TTC549 (cell line): ENCODE measurements around the gene KCNT1.

ENCODE experiments used
- FAIRE-seq: peaks from 2 replicates; lab custom pipeline; 2012; peaks lifted over from hg19 to GRCh38; lab: Jason Lieb, UNC

The KCNT1 gene

DNA sequence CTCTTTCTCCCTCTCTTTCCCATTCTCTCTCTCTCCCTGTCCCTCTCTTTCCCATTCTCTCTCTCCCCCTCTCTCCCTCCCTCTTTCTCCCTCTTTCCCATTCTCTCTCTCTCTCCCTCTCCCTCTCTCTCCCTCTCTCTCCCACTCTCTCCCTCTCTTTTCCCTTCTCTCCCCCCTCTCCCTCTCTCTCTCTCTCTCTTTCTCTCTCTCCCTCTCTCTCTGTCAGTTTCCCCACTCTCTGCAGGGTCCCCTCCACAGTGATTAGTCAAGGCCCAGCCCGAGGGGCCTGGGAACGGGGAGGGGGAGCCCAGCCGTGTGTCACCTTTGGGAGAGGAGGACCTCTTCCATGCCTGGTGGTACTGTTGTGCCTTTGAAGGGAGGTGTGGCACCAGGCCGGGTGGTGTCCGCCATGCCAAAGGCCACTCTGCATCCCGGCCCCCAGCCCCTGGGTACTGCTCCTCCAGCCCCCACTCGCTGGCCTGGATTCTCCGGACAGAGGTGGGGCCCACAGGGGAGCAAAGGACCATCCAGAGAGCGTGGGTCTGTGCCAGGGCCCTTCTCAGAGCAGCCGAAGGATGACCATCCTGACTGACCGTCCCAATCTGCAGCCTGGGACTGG, 25.4 kb downstream of the KCNT1 start:
- FAIRE-seq: no peak

DNA sequence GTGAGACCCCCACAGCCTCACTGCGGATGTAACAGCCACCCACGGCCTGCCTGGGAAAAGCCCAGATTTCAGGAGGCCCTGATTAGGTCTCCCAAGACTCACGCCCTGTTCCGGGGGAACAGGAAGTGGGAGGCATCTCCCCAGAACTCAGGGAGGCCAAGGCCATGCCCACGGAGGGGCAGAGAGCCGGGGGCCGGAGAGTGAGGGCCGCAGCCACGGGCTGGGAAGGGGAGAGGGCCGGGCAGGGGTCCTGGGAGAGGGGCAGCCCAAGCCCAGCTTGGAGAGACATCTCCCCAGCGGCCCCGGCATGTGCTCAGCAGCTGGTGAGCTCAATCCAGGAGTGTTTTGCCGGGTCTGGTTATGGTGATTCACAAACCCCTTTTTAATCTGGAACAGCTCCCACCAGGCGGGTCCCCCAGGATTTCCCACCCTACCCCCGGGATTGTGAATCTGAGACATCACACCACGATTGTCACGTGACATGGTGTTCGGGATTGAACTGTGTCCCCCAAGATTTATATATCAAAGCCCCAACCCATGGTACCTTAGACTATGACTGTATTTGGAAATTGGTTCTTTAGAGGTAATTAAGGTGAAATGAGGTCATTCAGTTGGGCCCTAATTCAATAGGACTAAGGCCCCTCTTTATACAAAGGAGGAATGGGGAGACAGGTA, 26.6 kb downstream of the KCNT1 start:
- FAIRE-seq: no peak

DNA sequence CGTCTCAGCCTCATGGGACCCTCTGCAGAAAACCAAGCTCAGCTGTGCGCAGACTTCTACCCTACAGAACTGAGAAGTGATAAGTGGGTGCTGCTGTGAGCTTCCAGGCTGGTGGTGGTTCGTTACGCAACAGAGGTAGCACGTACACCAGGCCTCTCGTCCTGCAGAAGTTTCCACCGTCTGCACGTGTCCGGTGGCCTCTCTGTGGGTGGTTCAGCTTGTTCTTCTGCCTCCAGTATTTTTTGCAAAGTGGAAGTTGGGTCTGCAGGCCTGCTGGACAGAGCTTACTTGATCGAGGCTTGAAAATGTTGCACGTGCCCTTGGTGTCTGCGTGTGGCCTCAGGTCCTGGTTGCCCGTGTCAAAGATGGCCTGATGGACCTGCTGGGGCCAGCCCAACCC, 27.5 kb downstream of the KCNT1 start:
- FAIRE-seq: no peak

DNA sequence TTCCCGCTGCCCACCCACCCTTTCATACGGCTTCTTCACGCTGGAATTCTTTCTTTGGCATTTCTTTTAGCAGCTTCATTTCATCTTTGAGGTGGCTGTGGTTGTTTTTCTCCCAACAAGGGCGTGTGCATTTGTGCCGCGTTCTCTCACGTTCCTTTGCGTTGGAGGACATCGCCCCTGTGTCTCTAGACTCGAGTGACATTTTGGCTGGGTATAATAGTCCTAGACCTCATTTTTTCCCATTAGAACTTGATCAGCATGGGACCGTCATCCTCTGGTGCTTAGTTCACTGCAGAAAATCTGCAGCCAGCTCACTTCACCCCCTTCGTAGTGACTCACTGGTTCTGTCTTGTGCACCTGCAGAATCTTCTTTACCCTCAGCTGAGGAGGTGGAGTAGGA, 29.5 kb downstream of the KCNT1 start:
- FAIRE-seq: no peak

DNA sequence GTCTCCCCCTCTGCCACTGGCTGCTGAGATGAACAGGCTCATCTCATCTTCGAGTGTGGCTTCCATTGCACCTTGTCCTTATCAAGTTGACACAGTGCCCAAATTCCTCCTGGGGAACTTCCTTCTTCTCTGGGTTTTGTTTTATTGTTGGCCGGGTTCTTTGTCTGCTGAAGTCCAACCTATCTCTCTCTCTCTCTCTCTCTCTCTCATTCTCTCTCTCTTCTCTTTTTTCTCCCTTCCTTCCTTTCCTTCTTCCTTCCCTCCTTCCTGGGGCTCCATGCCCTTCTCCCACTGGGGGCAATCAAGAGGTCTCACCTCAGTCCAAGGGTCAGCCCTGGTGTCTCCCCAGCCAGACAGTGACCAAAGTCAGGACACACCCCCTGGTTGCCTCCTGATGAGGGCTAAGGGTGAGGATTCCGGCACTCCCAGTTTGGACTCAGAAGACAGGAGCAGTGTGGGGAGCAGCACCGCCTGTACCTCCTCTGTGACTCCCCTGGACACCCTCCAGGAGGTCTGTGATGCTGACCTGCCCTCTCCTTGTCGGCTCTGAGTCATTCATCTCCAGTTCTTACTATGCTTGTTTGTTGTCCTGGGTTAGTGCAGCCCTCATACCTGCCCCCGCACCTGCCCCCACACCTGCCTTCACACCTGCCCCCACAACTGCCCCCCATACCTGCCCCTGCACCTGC, 30.7 kb downstream of the KCNT1 start:
- FAIRE-seq: no peak

DNA sequence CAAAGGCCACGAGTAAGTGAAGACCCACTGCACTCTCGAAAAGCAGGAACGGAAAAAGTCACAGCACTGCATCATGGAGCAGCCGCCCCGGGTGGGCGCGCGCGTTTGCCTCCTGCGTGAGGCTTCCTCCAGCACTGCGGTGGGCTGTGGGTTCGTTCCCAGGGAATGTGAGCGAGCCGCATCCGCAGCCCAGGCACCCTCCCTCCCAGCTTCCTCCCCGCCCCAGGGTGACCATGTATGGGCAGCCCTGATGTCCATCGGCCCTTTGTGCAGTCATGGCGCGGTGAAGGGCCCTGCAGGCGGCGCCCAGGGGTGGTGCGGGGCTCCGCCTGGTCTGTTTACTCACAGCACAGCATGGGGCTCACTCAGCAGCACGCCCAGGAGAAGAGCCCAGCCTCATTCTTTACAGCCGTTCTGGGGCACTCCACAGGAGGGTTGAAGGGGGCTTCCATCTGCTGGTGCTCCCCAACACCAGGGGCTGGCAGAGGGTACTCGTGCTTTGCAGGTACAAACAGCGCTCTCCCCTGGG, 32.7 kb downstream of the KCNT1 start:
- no peak for FAIRE-seq

DNA sequence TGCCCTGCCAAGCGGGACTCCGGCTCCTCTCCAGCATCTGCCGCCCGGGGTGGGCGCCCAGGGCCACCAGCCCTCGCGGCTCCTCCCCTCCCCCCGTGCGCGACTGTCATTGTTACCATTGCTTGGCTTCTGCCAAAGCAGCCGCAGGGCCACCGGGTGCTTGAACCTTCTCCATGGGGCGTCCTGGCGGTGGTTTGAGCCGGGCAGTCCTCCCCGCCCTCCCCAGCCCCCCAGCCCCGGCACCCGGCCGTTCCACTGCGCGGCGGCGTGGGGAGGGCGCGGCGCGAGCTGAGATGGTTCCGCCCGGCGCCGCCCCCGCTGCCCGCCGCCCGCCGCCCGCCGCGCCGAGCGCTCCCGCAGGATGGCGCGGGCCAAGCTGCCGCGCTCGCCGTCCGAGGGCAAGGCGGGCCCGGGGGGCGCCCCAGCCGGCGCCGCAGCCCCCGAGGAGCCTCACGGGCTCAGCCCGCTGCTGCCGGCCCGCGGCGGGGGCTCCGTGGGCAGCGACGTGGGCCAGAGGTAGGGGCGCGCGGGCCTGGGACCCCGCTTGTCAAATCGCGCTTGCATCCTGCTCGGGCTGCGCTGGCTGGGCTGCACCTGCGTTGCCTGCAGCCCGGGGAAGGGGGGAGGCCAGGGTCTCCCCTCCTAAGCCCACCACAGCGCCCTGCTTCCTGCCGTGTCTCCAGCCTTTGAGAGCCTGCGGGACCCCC, 34.4 kb downstream of the KCNT1 start:
- no peak for FAIRE-seq

DNA sequence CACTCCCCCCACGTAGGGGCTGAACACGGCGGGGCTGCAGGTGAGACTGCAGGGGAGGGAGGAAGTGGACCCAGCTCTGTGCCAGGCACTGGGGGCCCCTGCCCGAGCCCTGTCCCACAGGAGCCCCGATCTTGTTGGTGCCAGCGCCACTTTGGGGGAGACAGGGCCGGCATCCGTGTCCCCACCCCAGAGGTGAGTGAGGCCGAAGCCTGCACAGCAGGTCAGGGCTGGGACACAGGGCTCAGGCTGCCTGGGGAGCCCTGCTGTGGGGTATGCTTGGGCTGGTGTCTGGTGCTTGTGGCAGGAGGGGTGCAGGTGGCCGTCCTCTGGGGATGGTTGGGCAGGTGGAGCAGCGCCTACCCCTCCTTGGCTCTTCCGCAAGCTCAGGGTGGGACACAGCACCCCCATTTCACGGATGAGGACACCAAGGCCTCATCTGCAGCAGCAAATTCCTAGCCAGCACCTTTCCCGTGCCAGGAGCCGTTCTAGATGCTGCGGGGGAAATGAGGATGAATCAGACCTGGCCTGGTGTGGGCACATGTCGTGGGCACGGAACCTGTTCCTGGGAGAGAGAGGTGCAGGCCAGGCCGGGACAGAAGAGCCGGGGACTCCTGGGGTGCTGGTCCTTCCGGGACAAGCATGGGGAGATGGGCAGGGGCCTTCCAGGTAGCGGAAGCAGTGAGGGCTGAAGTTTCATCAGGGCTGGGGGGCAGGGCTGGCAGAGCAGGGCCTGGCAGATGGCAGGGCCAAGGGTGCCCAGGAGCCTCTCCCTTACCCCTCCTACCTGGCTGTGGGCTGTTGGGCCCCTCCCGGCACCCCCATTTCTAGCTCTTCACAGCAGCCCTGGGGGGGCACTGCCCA, 35.2 kb downstream of the KCNT1 start:
- FAIRE-seq: no peak

DNA sequence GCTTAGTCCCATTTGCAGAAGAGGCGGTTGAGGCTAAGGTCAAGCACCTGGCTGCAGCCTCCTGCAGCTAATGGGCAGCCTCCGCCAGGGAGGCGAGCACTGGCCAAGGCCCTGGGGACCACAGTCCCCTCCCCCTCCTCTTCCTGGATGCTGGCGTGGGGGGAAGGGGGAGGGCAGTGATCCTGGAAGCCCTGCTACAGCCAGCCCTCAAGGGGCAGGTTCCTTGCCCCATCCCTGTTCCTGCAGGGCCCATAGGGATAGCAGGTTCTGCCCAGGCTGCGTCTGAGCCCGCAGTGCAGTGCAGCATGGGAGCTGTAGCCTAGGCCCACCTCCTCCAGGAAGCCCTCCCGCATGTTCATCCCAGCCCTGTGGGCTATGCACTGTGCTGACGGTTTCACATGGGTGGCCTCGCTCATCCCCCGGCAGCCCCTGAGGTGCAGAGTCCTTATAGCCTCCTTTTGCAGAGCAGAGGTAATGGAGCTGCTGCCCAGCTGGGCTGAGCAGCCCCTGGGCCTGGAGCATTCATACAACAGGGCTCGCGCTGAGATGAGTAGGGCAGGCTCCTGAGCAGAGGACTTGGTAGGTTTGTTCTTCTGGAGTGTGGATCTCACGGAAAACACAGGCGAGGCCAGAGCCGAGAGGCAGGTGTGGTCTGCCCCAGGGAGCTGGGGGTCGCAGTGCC, 36.0 kb downstream of the KCNT1 start:
- no peak for FAIRE-seq

DNA sequence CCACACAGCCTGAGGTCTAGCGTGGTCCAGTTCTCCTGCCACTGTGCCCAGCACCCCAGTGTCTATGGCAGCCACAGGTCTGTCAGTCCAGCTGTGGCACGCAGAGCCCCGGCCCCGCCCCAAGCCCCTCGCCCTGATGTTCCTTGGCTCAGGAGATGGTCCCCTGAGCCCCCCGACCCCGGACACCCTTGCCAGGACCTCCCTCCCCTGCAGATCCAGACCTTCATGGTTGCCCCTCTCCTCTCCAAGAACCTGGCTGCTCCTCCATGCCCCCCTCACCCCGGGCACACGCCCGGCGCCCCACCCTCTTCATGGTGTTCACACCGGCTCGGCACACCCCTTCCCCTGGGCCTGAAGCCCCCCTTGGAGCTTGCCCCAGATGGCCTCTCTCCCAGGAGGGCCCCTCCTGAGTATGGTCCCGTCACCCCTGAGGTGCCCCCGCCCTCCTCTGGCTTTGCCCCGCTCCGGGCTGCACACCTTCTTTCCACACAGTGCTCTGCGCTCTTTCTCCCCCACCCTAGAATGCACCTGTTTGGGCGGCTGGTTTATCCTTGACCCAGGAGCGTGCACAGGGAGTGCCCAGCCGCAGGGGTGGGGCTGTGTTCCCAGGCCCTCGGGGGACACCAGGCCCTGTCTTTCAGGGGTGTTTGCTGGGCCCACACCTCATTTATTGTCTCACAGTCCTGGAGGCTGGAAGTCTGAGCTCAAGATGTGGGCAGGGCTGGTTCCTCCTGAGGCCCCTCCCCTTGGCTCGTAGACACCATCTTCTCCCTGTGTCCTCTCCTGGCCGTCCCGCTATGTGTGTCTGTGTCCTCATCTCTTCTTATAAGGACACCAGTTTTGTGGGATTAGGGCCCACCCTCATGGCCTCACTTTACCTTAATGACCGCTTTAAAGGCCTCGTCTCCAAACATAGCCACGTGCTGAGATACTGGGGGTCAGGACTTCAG, 37.6 kb downstream of the KCNT1 start:
- FAIRE-seq: no peak

DNA sequence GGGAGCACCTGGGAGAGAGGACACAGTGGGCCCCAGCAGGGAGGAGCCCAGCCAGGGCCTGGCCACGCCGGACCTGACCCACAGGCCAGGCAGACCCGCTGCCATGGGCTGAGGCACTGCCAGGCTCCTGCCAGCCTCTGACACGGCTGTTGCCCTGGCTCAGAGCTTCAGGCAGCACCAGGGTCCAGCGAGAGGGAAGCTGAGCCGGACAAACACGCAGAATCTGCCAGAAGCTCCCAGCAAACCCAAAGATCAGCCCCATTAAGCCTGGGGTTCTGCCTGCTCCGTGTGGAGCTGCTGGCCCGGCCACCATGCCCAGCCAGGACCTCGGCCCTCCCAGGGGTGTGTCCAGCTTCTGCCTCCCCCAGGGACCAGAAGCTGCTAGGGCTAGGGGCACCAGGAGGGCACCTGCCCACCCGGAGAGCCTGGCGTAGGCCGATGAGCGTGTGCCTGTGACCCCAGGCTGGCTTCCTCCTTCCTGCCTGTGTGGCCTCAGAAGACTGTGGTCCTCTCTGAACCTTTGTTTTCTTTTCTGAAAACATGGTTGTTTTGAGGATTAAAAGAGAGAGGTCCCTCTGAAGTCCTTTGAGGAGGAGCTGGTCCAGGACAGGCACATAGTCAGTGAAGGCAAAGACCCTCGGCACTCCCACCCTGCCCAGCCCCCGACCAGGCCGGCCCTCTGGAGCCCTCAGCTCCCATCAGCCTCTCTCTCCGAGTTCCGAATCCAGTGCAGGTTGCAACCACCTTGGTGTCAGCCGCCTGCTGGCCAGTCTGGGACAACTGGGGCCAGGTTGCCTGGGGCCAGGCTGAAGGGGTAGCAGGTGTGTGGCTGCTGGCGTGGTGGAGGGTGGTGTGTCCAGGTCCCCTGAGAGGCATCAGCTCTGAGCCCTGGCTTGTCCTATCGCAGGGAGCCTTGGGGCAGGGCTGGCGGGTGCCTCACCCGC, 39.6 kb downstream of the KCNT1 start:
- FAIRE-seq: no peak

DNA sequence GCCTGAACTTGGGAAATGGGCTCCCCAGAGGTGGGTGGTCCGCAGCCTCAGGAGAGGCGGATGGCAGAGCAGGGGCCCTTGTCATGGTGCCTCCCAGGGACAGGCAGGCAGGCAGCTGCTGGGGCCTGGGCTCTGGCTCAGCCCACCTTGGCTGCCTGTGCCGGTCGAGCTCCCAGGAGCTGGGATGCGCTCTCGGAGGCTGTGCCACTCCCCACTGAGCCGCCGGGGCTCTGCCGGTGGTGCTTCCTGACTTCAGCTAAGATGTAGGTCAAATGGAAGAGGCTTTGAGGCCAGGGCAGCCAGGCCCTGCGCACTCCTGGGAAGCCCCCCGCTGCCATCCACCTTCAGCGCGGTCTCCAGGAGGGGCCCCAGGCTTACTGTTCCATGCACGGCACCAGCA, 41.0 kb downstream of the KCNT1 start:
- no peak for FAIRE-seq

DNA sequence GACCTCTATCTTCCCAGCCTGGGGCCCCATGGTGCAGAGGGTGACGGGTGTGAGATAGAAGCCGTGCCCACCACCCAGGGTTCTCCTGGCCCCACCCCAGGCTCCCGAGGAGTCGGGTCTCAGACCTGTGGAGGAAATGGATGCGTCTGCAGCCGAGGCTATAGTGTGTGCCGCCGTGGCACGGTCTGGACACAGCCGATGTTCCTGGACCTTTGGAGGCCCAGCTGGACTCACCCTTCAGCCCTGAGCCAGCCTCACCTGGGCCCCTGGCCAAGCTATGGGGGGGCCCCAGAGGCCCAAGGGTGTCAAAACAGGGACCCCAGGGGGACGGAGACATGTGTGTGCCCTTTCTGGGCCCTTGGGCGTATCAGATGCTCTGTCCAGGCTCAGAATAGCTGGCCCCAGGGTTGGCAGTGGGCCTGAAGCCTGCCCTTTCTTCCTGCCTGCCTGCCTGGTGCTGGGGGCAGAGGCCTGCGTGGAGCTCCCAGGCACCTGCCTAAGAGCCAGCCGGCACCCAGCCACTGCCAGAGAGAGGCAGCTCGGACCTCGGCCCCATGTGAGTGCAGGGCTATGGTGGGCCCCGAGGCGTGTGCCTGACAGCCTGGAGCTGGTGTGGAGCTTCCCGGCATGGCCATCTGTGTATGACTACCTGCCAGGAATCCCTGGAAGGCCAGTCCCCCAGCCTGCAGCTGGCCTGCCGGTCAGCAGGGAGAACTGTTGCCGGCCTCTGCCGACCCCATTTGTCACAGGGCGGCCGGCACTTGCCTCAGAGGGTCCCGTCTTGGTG, 41.8 kb downstream of the KCNT1 start:
- FAIRE-seq: no peak

DNA sequence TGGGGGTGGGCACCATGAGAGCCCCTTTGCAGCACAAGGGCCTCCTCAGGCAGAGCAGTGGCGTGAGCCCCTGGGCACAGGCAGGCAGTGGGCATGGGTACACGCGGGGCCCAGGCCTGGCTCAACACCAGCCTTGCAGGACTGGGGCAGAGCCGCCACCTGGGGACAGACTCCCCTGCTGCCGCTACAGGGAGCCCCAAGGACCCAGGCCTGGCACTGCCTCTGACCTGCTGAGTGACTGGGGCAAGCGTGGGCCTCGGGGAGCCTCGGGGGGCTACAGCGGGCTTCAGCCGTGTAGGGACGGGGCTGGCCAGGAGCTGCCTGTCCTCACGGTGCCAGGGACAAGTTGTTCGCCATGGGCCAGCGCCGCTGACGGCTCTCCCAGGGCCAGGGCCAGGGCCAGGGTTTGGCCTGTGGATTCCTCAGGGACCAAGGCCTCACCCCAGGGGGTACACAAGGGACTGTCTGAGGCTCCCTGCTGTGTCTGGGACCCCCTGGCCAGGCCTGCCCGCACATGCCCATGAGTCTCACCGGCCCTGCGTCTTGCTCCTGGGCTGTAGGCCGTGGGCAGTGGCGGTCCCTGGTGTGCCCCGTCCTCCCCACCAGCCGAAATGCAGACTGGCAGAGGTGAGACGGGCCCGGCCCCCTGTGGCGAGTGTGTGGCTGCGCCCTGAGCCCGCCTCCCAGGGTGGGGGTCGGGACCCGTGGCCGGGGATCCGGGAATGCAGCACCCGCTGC, 42.5 kb downstream of the KCNT1 start:
- no peak for FAIRE-seq

DNA sequence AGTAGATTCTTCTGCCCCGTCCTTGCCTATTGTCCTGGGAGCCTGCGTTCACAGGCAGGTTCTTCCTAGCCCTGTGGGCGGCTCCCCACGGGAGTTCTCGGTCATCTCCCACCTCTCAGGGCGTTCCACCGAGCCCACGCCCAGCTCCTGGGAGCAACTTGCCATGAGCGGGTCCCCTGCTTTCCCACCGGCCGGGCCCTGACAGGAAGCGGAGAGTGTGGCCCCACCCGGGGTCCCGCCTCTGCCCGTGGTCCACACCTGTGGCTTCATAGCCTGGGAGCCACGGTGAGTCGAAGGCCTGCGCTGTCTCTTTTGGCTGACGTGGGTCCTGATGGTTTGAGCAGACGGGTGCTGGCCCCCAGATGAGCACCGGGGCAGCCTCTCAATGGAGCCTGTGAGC, 43.2 kb downstream of the KCNT1 start:
- FAIRE-seq: no peak

DNA sequence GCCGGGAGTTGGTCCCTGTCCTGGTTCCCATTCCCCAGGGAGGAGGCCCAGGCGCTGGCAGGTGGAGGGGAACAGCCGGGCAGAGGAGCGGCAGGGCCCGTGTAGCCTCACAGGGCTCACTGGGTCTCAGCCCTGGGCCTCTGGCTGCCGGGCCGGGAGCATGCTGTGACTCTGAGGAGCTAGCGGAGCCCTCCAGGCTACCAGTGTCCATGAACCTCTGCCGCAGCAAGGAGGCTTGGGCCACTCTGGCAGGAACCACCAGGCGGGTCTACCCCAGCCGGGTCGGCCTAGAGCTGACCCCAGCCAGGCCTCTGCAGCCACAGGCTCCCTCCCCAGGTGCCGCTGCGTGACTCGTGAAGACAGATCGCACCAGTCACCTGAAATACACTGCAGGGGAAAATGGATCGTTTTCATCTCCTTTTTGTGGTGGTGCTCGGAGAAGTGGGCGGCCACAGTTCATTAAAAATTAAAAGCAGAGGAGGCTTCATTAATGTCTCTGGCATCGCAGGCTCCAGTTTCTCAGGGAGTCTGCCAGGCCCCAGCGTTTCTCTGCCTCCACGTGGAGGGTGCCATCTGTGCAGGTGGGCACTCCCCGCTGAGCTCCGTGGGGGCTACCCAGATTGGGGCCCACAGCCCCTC, 43.8 kb downstream of the KCNT1 start:
- FAIRE-seq: no peak

DNA sequence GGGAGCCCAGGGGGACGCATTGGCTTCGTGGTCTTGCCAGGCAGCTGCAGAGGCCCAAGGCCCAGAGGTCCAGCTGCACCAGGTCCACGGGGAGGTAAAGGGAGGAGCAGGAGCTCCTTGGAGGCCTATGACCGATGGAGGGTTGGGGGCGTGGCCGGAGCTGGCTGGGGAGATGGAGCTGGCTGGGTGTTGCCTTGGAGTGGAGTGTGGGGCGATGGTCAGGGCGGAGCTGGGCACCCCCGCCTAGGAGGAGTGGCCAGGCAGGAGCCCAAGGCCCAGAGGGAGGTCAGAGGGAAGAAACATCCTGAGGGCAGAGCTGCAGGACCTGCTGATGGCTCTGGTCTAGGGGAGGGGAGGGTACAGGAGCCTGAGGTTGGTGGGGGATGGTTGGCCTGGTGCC, 44.6 kb downstream of the KCNT1 start:
- FAIRE-seq: no peak
